ENCODE data around the gene PAQR9. TPM values are rescaled to one million over a fixed set of nuclear protein-coding genes. Genes with fewer than 3 reads are reported as not detected.
A peak's percentile ranks its signal among the peaks of the same experiment; 100 is the strongest.

PAQR9 gene
- total and polyA plus RNA-seq, 2 of the 13 experiments (the other 11 are each of a cell fraction or from before 2014, with no cell fraction given), result 3.7 to 10.3 TPM

GRCh38 chr3:142993958-142994442 lies 30.5 kb upstream of the PAQR9 start (continued):
- TF ChIP-seq ELF1 (CRISPR knock-in tag; IDR thresholded peaks at IDR 0.05) (peak; percentile 39; the same call in 1 of the 2 replicates), ZNF446 (CRISPR knock-in tag; IDR thresholded peaks at IDR 0.05) (no peak), SOX5 (CRISPR knock-in tag; IDR thresholded peaks at IDR 0.05; ENCODE audit: borderline replicate concordance) (0 out of 2 replicates have a peak, but pooled peaks have one; percentile 31), ESRRA (CRISPR knock-in tag; IDR thresholded peaks at IDR 0.05; ENCODE audit: low read depth) (no peak), KLF16 (CRISPR knock-in tag; IDR thresholded peaks at IDR 0.05) (no peak), MIER3 (CRISPR knock-in tag; IDR thresholded peaks at IDR 0.05; ENCODE audit: borderline replicate concordance) (0 out of 2 replicates have a peak, but pooled peaks have one; percentile 23), ZBTB7B (CRISPR knock-in tag; IDR thresholded peaks at IDR 0.05) (no peak), RXRB (CRISPR knock-in tag; IDR thresholded peaks at IDR 0.05; ENCODE audit: borderline replicate concordance) (peak; percentile 66; the same call in 1 of the 2 replicates), SMAD3 (CRISPR knock-in tag; IDR thresholded peaks at IDR 0.05) (0 out of 2 replicates have a peak, but pooled peaks have one; percentile 34), FOXA3 (CRISPR knock-in tag; IDR thresholded peaks at IDR 0.05) (peak; percentile 64), ZNF451 (CRISPR knock-in tag; IDR thresholded peaks at IDR 0.05) (no peak), FOXP1 (IDR thresholded peaks at IDR 0.05) (peak; percentile 63), FOXP1 (CRISPR knock-in tag; IDR thresholded peaks at IDR 0.05) (peak; percentile 61; the same call in 1 of the 2 replicates), ZNF652 (CRISPR knock-in tag; IDR thresholded peaks at IDR 0.05; ENCODE audit: borderline replicate concordance, low read depth) (0 out of 2 replicates have a peak, but pooled peaks have one; percentile 14), ETV5 (CRISPR knock-in tag; IDR thresholded peaks at IDR 0.05; ENCODE audit: borderline replicate concordance) (peak; percentile 39; the same call in 1 of the 2 replicates), NCOR1 (IDR thresholded peaks at IDR 0.05; ENCODE audit: borderline replicate concordance, low read length) (no peak), ZNF501 (CRISPR knock-in tag; IDR thresholded peaks at IDR 0.05) (no peak), IRF1 (CRISPR knock-in tag; IDR thresholded peaks at IDR 0.05; ENCODE audit: low read depth) (no peak), POLR2AphosphoS5 (IDR thresholded peaks at IDR 0.05; ENCODE audit: low read depth, low read length) (no peak), ARID5B (CRISPR knock-in tag; IDR thresholded peaks at IDR 0.05) (peak; percentile 57), ZBTB43 (CRISPR knock-in tag; conservative IDR thresholded peaks at IDR 0.05) (peak; percentile 92), ZBTB14 (CRISPR knock-in tag; IDR thresholded peaks at IDR 0.05) (no peak), CEBPB (IDR thresholded peaks at IDR 0.05; ENCODE audit: borderline replicate concordance, low read depth, low read length) (peak; percentile 75), FOXJ3 (CRISPR knock-in tag; IDR thresholded peaks at IDR 0.05; ENCODE audit: borderline replicate concordance) (peak; percentile 77; the same call in 1 of the 2 replicates), ZNF230 (CRISPR knock-in tag; IDR thresholded peaks at IDR 0.05) (no peak), ZNF17 (CRISPR knock-in tag; IDR thresholded peaks at IDR 0.05) (no peak)
